ENCODE measurements around the gene ZKSCAN5. TPM values are rescaled to one million over a fixed set of nuclear protein-coding genes. Genes with fewer than 3 reads are reported as not detected.

Gene ZKSCAN5
- total RNA-seq, 1 experiment from 2014 or later = 10.2 TPM

DNA sequence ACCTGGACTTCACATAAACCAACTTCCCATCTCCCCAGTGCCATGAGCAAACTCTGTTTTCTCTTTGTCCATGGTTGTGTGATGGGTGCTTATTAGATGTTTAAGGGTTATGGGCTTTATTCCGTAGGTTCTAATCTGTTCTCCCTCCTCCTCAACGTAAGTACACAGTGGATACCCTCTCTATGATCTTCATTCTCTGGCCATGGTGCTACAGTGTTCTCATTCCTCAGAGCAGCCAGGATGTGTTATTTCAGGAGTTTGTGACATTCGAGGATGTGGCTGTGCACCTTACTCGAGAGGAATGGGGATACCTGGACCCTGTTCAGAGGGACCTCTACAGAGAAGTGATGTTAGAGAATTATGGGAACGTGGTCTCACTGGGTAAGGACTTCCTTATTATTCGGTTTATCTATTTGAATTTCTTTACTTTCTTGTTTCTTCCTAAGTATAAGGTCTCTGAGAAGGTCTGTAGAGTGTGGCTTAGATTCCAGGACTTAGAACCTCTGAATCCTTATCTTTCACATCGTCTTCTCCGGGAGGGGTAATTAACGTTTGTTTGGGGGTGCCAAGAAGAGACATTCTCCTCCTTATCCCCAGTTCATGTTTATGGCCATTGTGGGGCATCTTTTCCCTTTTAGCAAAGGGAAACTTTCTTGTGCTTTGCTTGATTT, 57.8 kb downstream of the ZKSCAN5 start:
- ATAC-seq (no peak), DNase-seq (ENCODE audit: low read depth, low spot score) (no peak)
- no peaks in the 10 kb centered on the region for H3K9me2 ChIP-seq (ENCODE audit: insufficient read depth)
- ChIA-PET RAD21 (ENCODE audit: low non-redundant PET in 1 of 2, low total read pairs in 2 of 2, uncharacterized antibody in 2 of 2, unreplicated experiment in 2 of 2) (no interaction called here), CTCF (no interaction called here), POLR2A (no interaction called here)
- no peak overlapping the region for H2AFZ ChIP-seq (ENCODE audit: low read depth, low read length, poor library complexity, severe bottlenecking)
- H4K20me1 ChIP-seq (ENCODE audit: insufficient read depth) = no peaks in the 10 kb centered on the region; the same call in 1 of the 2 replicates
- H3K79me2 ChIP-seq (ENCODE audit: insufficient read depth, low read length) = peaks cover 78% of the 10 kb centered on the region
- H3K9ac ChIP-seq (ENCODE audit: low read length) = peak overlapping the region; percentile 38
- BruUV-seq (replicated peaks) = no TSS peak
- intact Hi-C loops (cut with micrococcal nuclease) = no loop called here
- H3K9me3 ChIP-seq (ENCODE audit: control insufficient read depth in 1 of 2, insufficient read depth in 1 of 2, low read depth in 1 of 2, low read length in 2 of 2) = no peaks in the 10 kb centered on the region
- peak overlapping the region; percentile 63; the same call in 1 of the 2 replicates for H3K27ac ChIP-seq (ENCODE audit: low read depth, low read length)
- no peaks in the 10 kb centered on the region for H3K27me3 ChIP-seq (ENCODE audit: insufficient read depth, low read length)
- TF ChIP-seq POLR2A (IDR thresholded peaks at IDR 0.05; ENCODE audit: borderline replicate concordance, extremely low read depth, insufficient read depth, insufficient read length) = no peak
- TF ChIP-seq POLR2AphosphoS5 (IDR thresholded peaks at IDR 0.05; ENCODE audit: low read depth, low read length) = no peak
- no peak for TF ChIP-seq ZFX (IDR thresholded peaks at IDR 0.05)
- TF ChIP-seq ATF3 (IDR thresholded peaks at IDR 0.05) = no peak
- no peak for TF ChIP-seq EZH2 (IDR thresholded peaks at IDR 0.05)
- TF ChIP-seq ZNF274 (IDR thresholded peaks at IDR 0.05; ENCODE audit: low read depth, low read length) = no peak
- TF ChIP-seq, protein P1, sequence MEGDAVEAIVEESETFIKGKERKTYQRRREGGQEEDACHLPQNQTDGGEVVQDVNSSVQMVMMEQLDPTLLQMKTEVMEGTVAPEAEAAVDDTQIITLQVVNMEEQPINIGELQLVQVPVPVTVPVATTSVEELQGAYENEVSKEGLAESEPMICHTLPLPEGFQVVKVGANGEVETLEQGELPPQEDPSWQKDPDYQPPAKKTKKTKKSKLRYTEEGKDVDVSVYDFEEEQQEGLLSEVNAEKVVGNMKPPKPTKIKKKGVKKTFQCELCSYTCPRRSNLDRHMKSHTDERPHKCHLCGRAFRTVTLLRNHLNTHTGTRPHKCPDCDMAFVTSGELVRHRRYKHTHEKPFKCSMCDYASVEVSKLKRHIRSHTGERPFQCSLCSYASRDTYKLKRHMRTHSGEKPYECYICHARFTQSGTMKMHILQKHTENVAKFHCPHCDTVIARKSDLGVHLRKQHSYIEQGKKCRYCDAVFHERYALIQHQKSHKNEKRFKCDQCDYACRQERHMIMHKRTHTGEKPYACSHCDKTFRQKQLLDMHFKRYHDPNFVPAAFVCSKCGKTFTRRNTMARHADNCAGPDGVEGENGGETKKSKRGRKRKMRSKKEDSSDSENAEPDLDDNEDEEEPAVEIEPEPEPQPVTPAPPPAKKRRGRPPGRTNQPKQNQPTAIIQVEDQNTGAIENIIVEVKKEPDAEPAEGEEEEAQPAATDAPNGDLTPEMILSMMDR (IDR thresholded peaks at IDR 0.05 in 2 of 3, conservative IDR thresholded peaks at IDR 0.05 in 1 of 3; ENCODE audit: borderline replicate concordance in 1 of 3, insufficient read depth in 1 of 3, low read depth in 2 of 3, low read length in 2 of 3) = no peak
- TF ChIP-seq, protein P2, sequence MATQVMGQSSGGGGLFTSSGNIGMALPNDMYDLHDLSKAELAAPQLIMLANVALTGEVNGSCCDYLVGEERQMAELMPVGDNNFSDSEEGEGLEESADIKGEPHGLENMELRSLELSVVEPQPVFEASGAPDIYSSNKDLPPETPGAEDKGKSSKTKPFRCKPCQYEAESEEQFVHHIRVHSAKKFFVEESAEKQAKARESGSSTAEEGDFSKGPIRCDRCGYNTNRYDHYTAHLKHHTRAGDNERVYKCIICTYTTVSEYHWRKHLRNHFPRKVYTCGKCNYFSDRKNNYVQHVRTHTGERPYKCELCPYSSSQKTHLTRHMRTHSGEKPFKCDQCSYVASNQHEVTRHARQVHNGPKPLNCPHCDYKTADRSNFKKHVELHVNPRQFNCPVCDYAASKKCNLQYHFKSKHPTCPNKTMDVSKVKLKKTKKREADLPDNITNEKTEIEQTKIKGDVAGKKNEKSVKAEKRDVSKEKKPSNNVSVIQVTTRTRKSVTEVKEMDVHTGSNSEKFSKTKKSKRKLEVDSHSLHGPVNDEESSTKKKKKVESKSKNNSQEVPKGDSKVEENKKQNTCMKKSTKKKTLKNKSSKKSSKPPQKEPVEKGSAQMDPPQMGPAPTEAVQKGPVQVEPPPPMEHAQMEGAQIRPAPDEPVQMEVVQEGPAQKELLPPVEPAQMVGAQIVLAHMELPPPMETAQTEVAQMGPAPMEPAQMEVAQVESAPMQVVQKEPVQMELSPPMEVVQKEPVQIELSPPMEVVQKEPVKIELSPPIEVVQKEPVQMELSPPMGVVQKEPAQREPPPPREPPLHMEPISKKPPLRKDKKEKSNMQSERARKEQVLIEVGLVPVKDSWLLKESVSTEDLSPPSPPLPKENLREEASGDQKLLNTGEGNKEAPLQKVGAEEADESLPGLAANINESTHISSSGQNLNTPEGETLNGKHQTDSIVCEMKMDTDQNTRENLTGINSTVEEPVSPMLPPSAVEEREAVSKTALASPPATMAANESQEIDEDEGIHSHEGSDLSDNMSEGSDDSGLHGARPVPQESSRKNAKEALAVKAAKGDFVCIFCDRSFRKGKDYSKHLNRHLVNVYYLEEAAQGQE (IDR thresholded peaks at IDR 0.05; ENCODE audit: low read depth) = no peak
- TF ChIP-seq CEBPB (IDR thresholded peaks at IDR 0.05; ENCODE audit: low read depth) = no peak
- TF ChIP-seq EZH2phosphoT487 (IDR thresholded peaks at IDR 0.05; ENCODE audit: borderline replicate concordance) = no peak
- no peak for TF ChIP-seq SRF (IDR thresholded peaks at IDR 0.05; ENCODE audit: low read depth)
- TF ChIP-seq FOSL1 (IDR thresholded peaks at IDR 0.05; ENCODE audit: low read depth) = no peak
- no peak for TF ChIP-seq RAD21 (IDR thresholded peaks at IDR 0.05; ENCODE audit: low read depth)
- H3K36me3 ChIP-seq (ENCODE audit: control insufficient read depth in 1 of 2, insufficient read depth in 2 of 2, low read length in 2 of 2) = peaks cover 28 to 49% of the 10 kb centered on the region in 2 experiments
- H3K4me1 ChIP-seq (ENCODE audit: control insufficient read depth in 1 of 2, insufficient read depth in 2 of 2, low read length in 2 of 2) = peaks cover 34 to 57% of the 10 kb centered on the region in 2 experiments
- H3K4me2 ChIP-seq (ENCODE audit: low read length) = peak overlapping the region; percentile 79
- H3K4me3 ChIP-seq (replicated peaks in 1 of 2; ENCODE audit: low read depth in 1 of 2, low read length in 2 of 2) = peak overlapping the region in 1 of 2 experiments; percentile 35; a peak in 1 of 4 replicates

All from HCT116 (cell line).